Suppressor macrophage treated with lipopolysaccharide for 1 hour (primary cell): Measurements from ENCODE around the gene SUGCT.
"Not testable (repeated sequence)": the region's sequence is repeated elsewhere in the genome, so short reads cannot be mapped to it uniquely, and the experiment has no call there.

Experiments
- DNase-seq, 3 donors: peaks; one replicate each; pipeline ENCODE4 v3.0.0-alpha.2; 2020 to 2022

SUGCT gene

DNA sequence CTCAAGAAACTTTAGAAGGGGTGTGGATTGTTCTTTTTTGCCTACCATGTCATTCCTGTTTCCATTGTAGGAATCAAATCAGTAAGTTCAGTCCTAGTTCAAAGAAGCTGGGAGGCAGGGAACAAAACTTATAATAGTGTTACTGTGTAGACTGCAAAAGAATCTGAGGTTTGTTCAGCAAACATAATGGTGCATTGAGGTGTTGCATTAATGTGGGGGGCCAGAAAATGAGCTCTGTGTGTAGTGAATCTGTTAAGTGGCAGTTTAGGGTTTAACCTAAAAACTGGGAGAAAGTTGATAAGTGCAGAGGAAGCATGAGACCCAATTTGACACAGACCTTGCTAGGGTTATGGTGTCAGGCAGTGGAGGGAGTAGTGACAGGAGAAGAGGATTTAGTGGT, 197.7 kb downstream of the SUGCT start:
- no peak for DNase-seq

DNA sequence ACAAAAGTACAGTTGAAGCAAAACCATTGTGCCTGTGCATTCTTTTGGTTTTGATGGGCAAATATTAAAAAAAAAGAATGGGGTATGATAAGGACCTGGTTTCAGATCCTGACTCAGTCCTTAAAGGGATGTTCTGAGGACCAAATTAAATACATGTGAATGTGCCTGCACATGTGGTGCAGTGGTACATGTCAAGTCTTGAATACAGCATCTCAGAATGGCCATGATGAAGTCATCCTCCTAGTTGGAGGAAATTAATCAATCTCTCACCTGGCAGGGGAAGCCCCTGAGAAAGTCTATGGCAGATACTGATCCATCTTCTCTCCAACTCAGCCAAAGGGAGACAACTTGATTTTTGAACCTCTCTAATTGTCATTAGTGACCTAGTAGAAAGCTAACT, 207.0 kb downstream of the SUGCT start:
- no peak for DNase-seq

DNA sequence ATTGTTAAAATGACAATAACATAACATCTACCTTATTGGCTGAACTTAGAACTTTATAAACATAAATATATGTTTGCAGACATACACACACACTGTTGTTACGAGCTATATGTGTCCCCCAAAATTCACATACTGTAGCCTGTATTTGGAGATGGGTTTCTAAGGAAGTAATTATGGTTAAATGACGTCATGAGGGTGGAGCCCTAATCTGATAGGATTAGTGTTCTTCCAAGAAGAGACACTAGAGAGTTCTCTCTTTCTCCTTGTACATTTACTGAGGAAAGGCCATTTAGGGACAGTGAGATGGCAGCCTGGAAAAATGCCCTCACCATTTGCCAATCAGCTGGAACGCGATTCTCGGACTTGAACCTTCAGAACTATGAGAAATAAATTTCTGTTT, 211.7 kb downstream of the SUGCT start:
- no peak for DNase-seq

DNA sequence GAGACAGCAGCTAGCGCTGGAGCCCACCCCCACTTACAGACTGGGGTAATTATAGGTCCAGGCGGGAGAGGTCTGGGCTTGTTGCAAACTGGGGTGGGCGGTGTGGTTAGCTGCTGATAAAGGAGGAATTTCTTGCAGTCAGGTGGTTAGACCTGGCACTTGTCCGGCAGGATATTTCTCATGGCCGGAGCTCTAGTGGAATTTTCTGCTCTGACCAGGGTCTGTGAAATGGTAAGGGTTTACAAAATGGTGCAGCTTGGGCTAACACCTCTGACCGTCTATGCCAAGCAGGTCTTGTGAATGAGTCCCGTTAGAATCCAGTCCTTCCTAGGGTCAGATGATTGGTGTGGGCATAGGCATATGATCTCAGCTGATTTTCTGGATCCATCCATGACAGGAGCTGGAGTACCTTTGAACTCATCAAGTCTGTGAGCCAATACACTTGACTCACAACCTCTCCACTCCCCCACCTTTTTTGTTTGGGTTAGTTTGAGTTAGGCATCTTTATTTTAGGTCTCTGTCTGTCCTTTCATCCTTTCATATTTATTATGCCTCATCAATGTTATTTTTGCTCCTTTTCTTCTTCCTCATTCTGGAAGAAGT, 213.4 kb downstream of the SUGCT start:
- DNase-seq = no peak

DNA sequence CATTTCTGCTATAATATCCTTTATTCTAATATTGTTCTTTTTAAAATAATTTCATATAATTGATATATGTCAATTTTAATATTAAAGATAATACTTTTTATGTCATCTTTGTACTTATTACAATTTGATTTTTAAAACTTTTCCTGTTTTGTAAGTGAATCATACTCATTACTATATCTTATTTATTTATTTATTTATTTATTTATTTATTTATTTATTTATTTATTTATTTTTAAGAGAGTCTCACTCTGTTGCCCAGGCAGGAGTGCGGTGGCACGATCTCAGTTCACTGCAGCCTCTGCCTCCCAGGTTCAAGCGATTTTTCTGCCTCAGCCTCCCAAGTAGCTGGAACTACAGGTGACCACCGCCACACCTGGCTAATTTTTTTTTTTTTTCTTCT, 215.3 kb downstream of the SUGCT start:
- DNase-seq = no peak

DNA sequence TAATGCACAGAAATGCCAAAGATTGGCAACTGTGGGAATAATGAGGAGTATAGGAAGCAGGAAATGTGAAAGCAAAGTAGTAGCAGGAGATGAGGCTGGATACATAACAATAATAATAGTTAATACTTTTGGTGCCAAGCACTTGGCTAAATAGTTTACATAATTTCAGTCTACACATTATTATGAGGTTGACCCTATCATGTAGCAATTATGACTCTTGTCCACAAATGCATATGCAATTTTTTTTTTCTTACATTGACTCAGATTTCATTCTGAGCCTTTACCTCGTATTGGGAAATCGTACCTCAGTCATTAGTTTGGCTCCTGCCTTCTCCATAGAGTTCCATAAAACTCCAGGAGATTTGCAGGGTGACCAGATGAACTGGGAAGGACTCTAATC, 219.9 kb downstream of the SUGCT start:
- DNase-seq = no peak

DNA sequence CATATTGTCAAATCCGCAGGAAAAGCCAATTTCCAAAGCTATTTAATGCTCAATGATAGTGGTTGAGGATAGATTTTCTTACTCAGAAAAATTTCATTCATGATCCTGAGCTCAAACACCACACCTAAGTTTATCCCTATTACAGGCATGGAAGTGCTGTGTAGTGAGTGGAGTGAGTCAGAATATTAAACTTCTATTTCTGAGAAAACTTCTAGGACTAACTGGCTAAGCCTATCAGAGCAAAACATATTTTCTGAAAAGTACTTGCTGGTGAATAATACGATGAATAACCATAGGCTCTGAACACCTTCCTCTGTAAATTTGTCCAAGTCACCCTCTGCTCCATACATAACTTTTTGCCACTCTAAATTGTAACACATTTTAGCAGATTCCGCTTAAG, 221.5 kb downstream of the SUGCT start:
- DNase-seq = no peak

DNA sequence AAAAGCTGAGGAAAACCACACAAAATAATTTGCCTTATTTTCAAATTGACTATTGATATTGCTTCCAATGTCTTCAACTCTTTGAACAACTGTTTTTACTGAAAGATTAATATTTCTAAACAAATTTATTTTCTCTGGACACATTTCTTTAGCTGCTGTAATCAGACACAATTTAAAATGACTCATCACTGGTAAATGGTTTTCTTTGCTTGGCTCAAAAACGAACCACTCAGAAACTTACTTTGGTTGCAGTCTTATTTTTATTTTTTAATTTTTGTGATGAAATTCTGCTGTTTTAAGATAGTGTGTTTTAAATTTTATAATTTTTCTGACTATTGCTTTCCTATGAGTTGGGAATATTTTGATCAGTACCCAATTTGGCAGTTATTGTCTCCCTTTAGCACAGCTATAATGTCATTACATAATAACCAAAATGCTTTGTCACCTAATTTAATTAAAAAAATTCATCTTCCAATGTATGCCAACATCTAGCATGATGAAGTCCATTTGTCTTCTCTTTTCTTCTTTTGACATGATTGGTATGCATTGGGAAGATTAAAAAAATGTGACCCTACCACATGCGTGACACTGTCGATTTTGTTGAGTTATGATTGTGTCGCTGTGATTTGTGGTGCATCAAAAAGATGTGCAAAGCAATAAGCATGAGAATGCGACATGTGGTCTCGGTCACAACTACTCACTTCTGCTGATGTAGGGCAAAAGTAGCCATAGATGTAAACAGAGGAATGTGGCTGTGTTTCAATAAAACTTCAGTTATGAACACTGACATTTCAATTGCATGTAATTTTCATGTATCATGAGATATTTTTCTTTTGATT, 222.3 kb downstream of the SUGCT start:
- no peak for DNase-seq

DNA sequence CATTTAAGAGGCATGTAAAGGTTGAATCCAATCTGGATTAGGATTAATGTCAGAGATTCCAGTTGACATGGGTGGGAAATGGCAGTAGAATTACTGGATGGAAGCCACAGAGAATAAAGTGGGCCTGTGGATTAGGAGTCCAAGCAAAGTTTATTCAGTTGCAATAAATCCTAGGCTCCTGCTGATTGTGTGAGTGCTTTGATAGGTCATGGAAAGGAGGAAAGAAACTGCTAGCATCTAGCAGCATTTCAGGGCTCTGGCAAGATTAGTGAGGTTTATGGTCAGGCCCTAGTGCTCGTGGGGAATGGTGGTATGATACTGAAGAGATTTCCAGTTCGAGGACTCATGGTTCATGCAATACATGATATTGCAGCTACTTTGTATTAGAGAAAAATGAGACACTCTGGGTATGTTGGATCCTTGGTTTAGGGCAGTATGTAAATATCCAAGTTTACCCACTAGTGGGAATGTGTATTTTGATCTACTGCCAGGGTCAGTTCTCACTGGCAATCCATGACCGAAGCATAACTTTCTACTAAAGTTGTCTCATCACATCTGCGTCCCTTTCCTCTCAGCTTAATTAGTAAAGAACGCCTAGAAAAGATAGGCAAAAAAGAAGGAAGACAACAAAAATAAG, 235.0 kb downstream of the SUGCT start:
- DNase-seq = no peak

DNA sequence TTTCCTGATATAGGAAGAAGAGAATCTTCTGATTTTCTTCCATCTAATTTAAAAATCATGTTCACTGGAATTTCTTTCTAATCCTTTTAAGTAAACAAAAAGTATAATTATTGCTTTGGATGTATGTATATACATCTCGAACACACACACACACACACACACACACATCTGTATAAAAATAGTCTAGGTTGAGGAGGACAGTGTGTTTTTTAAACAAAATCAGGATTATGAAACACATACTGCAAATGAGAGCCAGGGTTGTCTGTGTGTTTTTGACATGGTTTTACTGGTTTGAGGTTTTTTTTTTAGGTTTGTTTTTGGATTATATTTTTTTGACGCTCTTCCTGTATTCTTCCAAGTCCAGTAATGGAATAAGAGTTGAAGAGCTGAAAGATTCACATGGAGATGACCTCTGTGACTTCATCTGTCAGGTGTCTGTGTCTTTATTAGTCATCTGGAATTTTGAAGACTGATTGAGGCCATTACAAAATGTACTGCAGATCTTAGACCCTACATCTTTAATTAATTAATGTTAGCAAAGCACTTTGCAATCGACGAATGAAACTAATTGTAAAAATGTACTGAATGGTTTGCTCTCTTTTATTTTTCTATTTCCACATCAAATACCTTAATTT, 237.1 kb downstream of the SUGCT start:
- DNase-seq = no peak

DNA sequence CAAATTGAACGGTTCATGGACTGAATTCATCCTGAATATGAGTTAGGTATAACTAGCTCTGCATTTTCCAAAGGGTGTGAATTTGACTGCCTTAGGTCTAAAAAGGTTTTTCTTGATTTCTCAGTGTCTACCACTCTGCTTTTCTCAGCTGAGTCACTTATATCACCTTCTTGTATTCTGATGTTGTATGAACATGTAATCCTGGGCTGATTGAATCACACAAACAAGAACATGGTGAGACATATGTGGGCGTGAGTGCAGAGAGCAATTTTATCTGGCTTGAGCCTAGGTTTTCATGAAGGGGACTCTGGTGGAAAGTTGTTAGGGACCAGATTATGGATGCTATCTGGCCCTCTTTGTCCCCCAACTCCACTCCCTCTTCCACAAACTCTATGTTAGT, 239.8 kb downstream of the SUGCT start:
- DNase-seq = no peak

DNA sequence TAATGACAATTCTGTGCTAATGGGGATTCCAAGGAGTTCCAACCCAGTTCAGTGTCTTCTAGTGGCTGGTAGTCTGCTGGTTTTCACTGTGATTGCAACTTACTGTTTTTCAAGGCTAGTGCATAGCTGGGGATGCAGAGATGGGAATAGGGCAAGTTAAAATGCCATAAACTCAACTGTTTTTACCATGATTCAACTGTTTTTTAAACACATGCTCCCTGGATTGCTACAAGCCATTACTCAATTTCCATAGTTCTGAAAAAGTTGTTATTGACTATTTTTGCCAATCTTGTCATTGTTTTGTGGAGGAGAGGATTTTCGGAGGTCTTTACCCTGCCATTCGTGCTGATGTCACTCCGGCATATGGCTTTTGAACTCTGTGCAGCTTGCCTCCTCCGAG, 245.3 kb downstream of the SUGCT start:
- no peak for DNase-seq

DNA sequence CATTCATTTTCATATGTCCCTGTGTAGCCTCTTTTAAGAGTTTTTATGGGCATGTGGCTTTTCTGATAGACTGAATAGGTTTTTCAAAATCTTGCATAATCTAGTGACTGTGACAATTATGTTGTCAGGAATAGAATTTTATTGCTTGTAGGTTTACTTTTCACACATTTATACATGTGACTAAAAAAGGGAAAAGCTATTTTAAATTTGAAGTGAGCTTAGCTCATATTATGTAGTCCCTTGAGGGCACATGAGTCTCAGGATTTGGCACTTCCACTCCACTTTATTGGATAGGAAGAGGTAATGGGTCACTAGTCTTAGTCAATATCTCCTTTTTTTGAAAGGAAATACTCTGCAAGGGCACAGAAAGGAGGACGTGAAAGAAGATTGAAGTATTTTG, 247.3 kb downstream of the SUGCT start:
- no peak for DNase-seq

DNA sequence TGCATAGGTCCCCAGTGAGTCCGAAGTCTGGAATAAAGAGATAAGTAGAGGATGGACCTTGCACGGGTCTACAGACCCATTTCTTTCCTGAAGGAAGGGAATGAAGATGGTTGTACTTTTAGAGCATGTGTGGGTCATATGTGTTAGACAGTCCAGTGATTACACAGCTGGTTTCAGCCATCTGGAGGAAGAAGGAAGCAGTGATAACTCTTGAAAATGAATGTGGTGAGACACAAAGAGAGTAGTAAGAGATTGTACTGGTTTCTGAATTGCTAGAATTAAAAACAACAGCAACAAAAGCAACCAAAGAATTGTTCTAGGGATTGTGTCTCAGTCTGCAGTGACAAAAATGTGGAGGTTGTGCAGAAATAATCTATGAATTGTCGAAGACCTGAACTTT, 258.9 kb downstream of the SUGCT start:
- no peak for DNase-seq

DNA sequence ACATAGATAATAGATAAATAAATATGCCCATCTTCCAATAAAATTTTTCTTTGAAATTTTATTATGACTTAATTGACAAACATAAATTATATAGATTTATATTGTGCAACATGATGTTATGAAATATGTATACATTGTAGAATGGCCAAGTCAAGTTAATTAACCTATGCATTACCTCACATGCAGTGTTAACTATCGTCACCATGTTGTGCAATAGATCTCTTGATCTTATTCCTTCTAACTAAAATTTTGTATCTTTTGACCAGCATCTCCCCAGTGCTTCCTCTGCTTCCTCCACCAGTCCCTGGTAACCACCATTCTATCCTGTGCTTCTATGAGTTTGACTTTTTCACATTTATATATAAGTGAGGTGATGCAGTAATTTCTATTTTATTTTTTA, 259.6 kb downstream of the SUGCT start:
- no peak for DNase-seq

DNA sequence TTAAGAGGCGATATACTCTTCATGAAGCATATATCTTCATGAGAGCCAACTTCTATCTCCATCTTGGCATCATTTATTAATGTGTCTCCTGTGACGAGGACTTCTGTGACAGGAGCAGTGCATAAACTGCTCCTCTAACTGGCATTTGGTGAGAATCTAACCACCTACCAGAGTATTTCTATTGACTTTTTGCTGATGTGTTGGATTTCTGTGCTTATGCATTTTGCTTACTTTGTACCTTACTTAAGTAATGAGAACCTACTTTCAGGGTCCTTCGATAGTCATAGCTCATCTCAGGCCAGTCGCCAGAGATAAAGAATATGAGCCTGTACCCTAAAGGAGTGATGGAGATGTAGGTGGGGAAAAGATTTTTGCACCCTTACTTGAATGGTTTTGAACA, 265.7 kb downstream of the SUGCT start:
- no peak for DNase-seq

DNA sequence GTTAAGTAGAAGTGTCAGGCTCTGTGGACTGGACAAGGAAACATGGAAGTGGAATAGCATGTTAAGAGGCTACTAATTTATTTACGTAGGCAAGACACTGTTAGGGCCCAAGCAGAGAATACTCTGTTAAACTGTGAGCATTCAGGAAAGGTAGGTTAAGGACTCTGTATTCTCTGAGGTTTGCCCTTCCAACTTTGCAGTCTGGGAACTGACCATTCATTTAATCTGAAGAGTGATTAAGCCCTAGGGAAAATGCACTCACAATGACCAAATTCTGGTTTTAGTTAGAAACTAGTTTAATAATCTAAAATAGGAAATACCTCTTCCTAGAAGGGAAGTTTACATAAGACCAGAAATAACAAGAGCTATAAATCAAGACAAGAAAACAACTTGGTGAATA, 266.6 kb downstream of the SUGCT start:
- no peak for DNase-seq

DNA sequence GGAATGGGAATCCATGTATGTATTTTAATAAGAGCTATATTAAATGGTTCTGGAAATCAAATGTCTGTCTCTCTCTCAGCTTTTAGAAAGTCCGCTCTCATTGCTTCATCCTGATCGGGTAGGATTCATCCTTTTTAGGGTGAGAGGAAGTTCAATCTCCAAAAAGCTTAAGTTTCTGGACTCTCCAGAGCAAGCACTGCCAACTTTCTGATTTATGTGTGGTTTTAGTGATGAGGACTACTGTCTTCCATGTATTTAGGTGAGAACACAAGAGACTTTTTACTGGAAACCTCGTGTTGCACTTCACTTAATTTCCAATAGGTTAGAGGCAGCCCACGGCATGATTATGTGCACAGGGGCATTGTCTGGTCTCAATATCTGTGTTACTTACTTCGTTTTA, 267.9 kb downstream of the SUGCT start:
- DNase-seq = no peak

DNA sequence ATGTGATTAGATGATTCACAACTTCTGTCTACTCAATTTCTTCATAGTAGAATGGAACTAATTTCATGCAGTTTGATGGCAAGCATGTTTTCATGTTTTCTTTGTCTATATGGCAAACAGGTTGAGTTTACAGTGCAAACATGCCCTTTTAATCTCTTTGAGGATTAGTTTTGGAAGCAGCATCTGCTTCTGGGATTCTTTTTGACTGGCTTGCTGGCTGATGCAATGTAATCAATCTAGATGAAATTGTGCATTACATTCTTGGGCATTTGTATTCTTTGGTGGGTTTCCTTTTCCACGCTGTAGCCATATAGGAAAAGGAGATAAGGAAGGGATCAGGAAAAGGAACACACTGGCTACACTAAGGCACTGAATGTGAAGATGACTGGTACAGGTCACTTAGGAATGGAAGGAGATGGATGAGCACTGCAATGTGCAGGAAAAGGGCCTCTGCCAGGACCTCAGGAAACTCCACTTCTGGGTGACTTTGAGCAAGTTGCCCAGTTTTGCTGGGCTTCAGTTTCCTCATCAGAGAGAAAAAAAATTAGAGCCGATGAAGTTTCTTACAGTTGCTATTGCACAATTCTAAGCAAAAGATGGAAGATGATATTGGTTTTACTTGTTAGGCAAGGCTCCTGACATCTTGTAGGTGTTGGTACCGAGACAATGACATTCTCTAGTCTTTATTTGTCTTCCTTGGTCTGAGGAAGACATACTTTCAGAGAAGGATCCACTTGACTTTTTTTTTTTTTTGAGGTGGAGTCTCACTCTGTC, 269.1 kb downstream of the SUGCT start:
- DNase-seq = no peak

DNA sequence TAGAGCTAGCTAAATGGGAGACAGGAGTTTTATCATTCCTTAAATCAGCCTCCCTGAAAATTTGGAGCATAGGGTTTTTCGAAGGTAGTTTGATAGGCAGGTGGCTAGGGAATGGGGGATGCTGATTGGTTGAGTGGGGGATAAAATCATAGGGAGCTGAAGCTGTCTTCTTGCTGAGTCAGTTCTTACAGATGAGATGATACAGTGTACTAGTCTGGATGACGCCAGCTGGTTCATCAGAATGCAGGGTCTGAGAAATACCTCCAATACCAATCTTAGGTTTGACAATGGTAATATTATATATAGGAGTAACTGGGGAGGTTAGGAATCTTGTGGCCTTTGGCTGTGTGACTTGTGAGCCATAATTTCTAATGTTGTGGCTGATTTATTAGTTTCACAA, 271.2 kb downstream of the SUGCT start:
- DNase-seq = no peak

DNA sequence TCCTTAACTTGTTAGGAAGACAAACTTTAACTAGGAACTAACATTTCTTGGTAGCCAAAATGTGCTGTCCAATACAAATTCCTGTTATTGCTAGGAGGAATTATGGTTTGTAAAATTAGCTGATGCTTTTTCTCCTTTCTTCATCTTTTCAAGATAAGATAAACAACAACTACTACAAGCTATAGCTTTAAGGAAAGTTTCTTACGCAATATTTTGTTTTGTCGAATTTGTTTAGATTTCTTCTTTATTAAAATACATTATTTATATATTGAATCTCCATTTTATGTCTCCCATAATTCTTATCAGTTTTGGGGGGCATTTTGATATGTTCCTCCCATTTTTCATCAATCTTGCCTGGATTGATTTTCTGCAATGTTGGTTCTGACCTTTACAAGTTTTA, 277.5 kb downstream of the SUGCT start:
- no peak for DNase-seq

DNA sequence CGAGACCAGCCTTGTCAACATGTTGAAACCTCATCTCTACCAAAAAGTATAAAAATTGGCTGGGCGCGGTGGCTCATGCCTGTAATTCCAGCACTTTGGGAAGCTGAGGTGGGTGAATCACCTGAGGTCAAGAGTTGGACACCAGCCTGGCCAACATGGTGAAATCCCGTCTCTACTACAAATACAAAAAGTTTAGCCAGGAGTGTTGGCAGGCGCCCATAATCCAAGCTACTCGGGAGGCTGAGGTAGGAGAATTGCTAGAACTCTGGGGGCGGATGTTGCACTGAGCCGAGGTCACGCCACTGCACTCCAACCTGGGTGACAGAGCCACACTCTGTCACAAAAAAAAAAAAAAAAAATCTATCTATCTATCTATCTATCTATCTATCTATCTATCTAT, 279.9 kb downstream of the SUGCT start:
- not testable (repeated sequence) for DNase-seq

DNA sequence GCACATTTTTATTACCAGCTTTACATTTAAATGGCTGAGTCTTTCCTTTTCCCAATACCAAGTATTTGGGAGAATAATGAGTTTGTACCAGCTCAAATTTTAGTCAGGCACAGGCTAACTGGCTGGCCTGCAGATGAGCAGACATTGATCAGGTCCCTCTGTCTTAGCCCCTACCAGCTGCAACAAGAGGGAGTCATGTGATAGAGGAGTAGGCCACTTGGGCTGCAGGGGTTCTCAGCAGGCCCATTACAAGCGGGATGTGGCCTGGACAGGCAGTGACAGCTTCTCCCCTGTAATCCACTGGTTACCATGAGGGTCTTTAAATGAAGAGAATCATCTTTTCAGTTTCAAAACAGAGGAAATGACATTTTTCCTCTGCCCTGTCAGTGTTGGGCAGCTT, 283.6 kb downstream of the SUGCT start:
- DNase-seq = no peak
